ENCODE measurements around the gene DERA. TPM values are rescaled to one million over a fixed set of nuclear protein-coding genes. Genes with fewer than 3 reads are reported as not detected.

DERA gene
- total and polyA plus RNA-seq, 9 of the 15 experiments (the other 6 are each of a cell fraction or from before 2014, with no cell fraction given) = 5.5 to 15.5 (median 7.8) TPM

DNA sequence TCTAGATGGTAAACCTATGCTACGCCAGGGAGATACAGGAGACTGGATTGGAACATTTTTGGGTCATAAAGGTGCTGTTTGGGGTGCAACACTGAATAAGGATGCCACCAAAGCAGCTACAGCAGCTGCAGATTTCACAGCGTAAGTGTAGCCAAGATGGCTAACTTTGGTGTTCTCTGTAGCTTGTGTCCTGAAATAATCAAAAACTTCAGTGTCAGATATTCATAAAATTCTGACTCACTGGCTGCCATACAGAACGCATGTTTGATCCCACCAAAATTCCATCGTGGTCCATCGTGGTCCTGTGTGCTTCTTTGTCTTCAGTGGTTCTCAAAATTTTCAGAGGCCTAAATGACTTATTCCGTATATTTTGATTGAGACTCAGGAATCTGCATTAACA lies 27.6 kb upstream of the DERA start:
- TF ChIP-seq YY1 (IDR thresholded peaks at IDR 0.05; ENCODE audit: borderline replicate concordance in 1 of 3, control insufficient read depth in 1 of 3, extremely low read depth in 1 of 3, insufficient read depth in 3 of 3, insufficient read length in 1 of 3, insufficient replicate concordance in 2 of 3, low read depth in 1 of 3, low read length in 2 of 3) (peak in 1 of 3 experiments; percentile 22), SREBF1 (IDR thresholded peaks at IDR 0.05; ENCODE audit: borderline replicate concordance, low read depth, low read length) (no peak), NFXL1 (CRISPR knock-in tag; IDR thresholded peaks at IDR 0.05) (no peak)
- peak overlapping the region; percentile 96 for H3K27ac ChIP-seq (ENCODE audit: extremely low read depth, low read depth, low read length)
- FAIRE-seq (peak; percentile 46), DNase-seq (ENCODE audit: extremely low read depth in 1 of 4, low spot score in 3 of 4) (no peak), ATAC-seq (no peak)
- BruUV-seq (replicated peaks) = no TSS peak
- in situ Hi-C loops (cut with MboI) (loop anchor here (25.0 kb wide), 1 partner anchor 1071 kb away; the partner anchor contains the start of genes C12orf60, SMCO3 and WBP11), intact Hi-C loops (cut with micrococcal nuclease) (loop anchor here (10.0 kb wide), 1 partner anchor 539 kb away; no protein-coding TSS in a partner anchor)
- ChIA-PET CTCF (ENCODE audit: low intra/inter-chr PET ratio) (no interaction called here), POLR2A (interaction anchor here (0.7 to 0.9 kb wide), 3 partner anchors 11 to 1079 kb away, joined by 3 read pairs; no protein-coding TSS in a partner anchor)
- H3K9ac ChIP-seq (ENCODE audit: insufficient read depth in 1 of 2, low read depth in 2 of 2, low read length in 2 of 2) = peak overlapping the region; percentile 55 to 84; a peak in 3 of 4 replicates
- H3K36me3 ChIP-seq (ENCODE audit: control insufficient read depth, insufficient read depth, low read length) = peaks cover 37% of the 10 kb centered on the region; the same call in 2 of the 3 replicates
- H3K4me2 ChIP-seq (ENCODE audit: insufficient read depth, low read length) = peak overlapping the region; percentile 91
- H3K27me3 ChIP-seq (ENCODE audit: control insufficient read depth in 2 of 2, insufficient read depth in 2 of 2, low read length in 2 of 2) = no peaks in the 10 kb centered on the region
- H3K9me1 ChIP-seq (ENCODE audit: control insufficient read depth, insufficient read depth, low read length) = peaks cover 4% of the 10 kb centered on the region
- peaks cover 64% of the 10 kb centered on the region for H3K79me2 ChIP-seq (ENCODE audit: control insufficient read depth, insufficient read depth, low read length)
- H3K4me3 ChIP-seq = peak overlapping the region; percentile 94
- H3K9me3 ChIP-seq (replicated peaks; ENCODE audit: control insufficient read depth, insufficient read depth, low read depth, low read length) = no peaks in the 10 kb centered on the region
- no peak overlapping the region for H2AFZ ChIP-seq (ENCODE audit: low read depth, low read length)
- peaks cover 6% of the 10 kb centered on the region for H4K20me1 ChIP-seq (replicated peaks; ENCODE audit: control insufficient read depth, insufficient read depth, low read length)
- 0% methylated on average over 5 of the region's 6 CpGs for WGBS (ENCODE audit: insufficient coverage, low coverage, missing lambda C conversion rate)
- no peaks in the 10 kb centered on the region; a peak in 2 of 5 replicates for H3K4me1 ChIP-seq (replicated peaks in 1 of 2; ENCODE audit: control insufficient read depth in 2 of 2, insufficient read depth in 2 of 2, low read length in 2 of 2)

Data from K562 (cell line).